GM21423 (cell line): ENCODE measurements around the gene COL16A1.
A peak's percentile ranks its signal among the peaks of the same experiment; 100 is the strongest.

Experiments
- ATAC-seq: cut with Tn5 transposase; IDR thresholded peaks from one replicate; pipeline ENCODE4 v1.9.1; 2021; ENCODE audit warnings: mild to moderate bottlenecking, moderate library complexity; ENCODE audit not compliant: unreplicated experiment

The COL16A1 gene

GRCh38 chr1:31651766-31652165 is 52.1 kb downstream of the COL16A1 start:
- ATAC-seq = no peak

DNA sequence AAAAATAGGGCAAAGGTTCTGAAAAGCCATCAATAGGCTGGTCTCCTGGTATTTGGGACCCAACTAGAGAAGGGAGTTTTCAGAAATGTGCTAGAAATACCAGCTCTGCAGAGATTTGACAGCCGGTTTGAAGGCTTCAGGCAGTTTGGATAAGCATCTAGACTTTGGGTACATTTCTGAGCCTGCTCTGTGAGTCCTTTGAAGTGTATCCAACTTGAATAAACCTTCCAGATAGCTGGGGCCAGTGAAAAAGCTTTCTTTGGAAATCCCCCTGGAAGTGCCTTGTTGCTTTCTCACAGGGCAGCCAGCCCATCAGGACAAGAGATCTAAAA is 52.8 kb downstream of the COL16A1 start:
- ATAC-seq = no peak

- no peak for ATAC-seq
Measured at GRCh38 chr1:31650161-31651088, 53.4 kb downstream of the COL16A1 start.

DNA sequence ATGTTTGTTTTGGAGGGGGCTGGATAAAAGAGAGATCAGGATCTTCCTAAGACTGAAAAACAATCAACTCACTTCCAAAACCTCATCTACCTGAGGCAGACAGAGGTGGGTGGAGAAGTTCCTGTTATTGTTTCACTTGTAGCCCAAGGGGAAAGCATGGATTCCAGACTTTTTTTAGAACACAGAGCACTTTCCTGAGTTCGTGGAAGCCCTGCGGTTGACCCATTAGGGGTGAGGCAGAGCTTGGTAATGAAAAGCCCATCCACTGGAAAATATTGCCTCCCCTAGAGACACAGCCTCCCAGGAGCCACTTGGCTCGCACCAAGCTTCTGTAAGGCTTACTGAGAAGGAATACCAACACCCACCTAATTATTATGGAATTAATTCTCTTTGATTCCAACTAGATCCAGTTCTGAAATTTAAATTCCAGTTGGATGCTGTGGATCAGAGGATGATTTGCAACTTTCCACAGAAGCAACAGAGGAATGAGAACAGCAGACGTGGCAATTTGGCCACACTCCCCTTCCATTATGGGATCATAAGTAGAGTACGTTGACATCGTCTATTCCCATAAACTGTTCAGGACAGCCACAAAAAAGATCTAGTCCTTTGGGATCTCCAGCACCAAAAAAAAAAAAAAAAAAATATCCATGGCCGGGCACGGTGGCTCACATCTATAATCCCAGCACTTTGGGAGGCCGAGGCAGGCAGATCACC is 55.0 kb downstream of the COL16A1 start:
- no peak for ATAC-seq

- no peak for ATAC-seq
Measured at GRCh38 chr1:31648190-31648589, 55.6 kb downstream of the COL16A1 start.

DNA sequence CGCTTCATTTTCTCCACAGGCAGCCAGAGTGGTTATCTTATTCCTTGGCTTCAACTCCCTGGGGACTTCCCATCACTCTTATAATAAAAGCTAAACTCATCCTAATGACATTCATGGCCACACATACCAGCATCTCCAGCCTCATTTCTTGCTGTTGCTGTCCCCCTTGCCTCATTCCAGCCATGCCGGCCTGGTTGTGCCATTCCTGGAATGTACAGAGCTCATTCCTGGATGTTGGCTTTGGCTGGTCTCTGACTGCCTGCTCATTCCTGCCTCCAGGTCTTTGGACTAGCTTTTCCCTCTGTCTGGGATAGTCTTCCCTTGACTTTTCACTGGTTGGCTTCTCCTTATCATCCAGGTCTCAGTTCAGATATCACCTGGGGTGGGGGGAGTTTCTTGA is 56.7 kb downstream of the COL16A1 start:
- no peak for ATAC-seq

- no peak for ATAC-seq
Measured at GRCh38 chr1:31646259-31646960, 57.4 kb downstream of the COL16A1 start.

DNA sequence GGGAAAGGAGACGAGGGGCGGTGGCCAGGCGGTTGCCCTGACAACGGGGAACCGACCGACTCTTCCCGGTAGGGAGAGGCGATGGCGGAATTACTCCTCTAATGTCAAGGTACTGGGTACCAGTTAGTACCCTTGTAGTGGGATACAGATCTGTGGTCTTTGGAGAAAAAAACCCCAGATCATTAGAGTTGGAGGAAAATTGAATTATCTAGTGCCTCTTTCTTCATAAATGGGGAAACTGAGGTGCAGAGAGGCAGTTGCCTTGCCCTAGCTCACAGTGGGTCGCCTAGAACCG is 58.6 kb downstream of the COL16A1 start:
- no peak for ATAC-seq

DNA sequence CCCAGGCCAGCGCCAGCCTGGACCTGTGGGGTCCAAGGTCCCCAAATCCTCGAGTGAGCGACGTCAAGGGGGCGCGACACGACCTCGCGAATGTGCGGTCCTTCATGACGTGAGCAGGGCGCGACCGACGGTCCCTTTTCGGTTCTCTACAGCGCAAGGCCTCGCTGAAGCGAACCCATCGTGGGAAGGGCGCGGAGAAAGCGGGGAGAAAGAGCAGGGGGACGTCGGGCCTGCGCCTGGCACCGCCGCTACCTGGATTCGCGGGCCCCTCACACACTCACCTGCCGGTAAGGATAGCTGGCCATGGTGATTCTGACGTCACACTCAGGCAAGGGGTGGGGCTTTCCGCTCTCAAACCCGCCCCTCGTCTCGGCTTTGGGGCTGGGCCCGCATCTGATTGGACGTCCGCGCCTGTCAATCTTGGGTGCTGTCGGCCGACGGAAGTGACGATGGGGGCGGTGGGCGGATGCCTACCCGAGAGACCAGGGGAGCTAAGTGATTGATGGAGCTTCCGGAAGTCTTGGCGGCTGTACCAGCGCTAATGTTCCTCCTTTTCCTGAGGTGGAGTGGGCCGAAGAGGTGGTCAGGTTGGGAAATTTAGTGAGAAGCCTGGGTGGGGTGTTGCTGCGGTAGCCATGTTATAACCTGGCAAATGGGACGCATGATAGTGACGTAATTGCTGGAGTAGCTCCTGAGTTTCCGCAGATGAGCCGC is 59.1 kb downstream of the COL16A1 start, which contains the start of gene PEF1:
Gene PEF1 (minus strand): TSS at position 317 of the 714 bp plus-strand sequence. CDS start 12 bp downstream, at position 305.
- peak; percentile 96 for ATAC-seq

DNA sequence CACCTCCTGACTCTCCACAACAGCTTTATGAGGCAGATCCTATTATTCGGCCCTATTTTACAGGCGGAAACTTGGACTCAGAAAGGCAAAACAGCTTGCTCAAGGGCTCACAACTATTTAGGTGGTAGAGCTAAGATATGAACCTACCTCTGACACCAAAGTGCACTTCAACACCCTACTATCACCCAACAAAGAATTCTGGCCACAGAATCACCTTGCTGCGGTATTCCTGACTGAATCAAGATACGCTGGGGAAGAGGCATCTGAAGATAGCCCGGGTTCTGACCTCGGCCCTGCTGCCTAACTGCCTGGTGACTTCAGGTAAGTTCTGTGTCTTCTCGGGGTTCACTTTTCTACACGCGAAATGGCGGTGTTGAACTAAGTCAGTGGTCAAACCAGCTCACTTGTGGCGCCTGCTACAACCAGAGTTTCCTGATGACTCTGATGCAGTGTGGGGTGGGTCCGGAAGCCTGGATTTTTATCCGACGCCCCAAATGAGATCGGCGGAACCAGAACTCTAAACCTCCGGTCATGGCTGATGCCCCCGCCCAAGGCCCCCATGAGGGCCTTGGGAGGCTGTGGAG is 59.7 kb downstream of the COL16A1 start:
- ATAC-seq = no peak

DNA sequence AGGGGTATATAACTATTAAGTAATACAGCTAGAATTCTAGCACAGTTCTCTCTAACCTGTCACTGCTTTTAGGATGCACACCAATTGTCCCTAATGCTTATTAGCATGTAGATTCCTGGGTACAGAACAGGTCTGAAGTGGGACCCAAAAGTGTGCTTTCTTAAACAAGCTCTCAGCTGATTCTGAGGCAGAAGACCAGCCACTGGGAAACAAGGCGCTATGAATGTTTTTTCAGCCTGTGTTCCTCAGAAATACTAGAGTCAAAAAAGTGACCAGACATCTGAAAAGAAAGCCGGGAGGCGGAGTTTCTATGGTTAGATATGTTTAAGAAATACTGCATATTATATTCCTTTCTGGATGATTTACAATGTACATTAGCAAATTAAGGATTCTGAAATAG is 60.9 kb downstream of the COL16A1 start:
- ATAC-seq = no peak

- ATAC-seq = no peak
Measured at GRCh38 chr1:31642366-31642765, 61.5 kb downstream of the COL16A1 start.

GRCh38 chr1:31640964-31641363 is 62.9 kb downstream of the COL16A1 start:
- ATAC-seq = no peak

GRCh38 chr1:31640179-31640578 is 63.6 kb downstream of the COL16A1 start:
- ATAC-seq = no peak

DNA sequence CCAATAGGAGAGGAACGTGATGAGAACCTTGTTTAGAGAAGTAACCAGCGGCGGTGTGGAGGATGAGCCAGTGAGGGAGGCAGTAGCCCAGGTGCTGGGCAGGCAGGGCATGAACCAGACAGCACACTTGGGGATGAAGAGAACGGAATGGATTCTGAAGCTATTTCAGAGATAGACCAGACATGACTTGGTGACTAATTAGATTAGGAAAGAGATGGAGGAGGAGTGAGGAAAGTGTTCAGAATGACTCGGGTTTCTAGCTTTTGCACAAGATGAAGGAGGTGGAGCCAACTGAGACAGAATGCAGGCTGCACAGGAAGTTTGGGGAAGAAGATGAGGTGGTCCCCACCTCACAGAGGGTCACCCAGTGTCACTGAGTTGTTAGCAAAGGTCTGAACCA is 64.3 kb downstream of the COL16A1 start:
- no peak for ATAC-seq

GRCh38 chr1:31637915-31638673 is 65.7 kb downstream of the COL16A1 start:
- ATAC-seq = no peak

DNA sequence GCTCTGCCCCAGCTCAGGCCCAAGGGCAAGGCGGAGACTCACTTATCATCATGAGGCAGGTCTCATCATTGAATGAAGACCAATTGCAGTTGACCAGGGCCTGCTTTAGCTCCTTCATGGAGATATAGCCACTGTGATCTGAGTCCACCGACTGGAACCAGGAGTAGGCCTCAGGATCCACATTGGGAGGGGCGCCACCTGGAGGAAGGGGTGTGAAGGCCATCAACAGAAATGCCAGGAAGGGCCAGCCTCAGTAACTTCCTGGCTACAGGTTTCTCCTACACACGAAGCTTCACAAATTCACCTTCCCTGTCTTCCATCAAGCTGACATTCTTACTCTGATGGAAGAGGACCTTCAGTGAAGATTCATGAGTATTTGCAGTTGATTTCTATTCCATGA is 70.7 kb downstream of the COL16A1 start:
- no peak for ATAC-seq

- ATAC-seq = no peak
Measured at GRCh38 chr1:31632649-31633048, 71.2 kb downstream of the COL16A1 start.

GRCh38 chr1:31628931-31629556 is 74.8 kb downstream of the COL16A1 start:
- no peak for ATAC-seq
